HG03045 (cell line): ENCODE results near the gene PTPN5.

Source experiments
- ATAC-seq: cut with Tn5 transposase; IDR thresholded peaks from one replicate; pipeline ENCODE4 v1.9.1; 2021; ENCODE audit warnings: mild to moderate bottlenecking, moderate library complexity; ENCODE audit not compliant: unreplicated experiment

Gene PTPN5

GRCh38 chr11:18773681-18774080 lies 17.9 kb downstream of the PTPN5 start:
- ATAC-seq, result no peak

GRCh38 chr11:18773104-18773503 lies 18.5 kb downstream of the PTPN5 start:
- ATAC-seq, result no peak

- no peak for ATAC-seq
Measured at GRCh38 chr11:18772211-18772610, 19.4 kb downstream of the PTPN5 start.

- ATAC-seq, result no peak
Measured at GRCh38 chr11:18771266-18772035, 20.1 kb downstream of the PTPN5 start.

- no peak for ATAC-seq
Measured at GRCh38 chr11:18770479-18771125, 21.0 kb downstream of the PTPN5 start.

GRCh38 chr11:18769802-18770456 lies 21.7 kb downstream of the PTPN5 start:
- ATAC-seq, result peak; percentile 62

GRCh38 chr11:18768978-18769377 lies 22.6 kb downstream of the PTPN5 start:
- ATAC-seq, result no peak

GRCh38 chr11:18768472-18768901 lies 23.1 kb downstream of the PTPN5 start:
- peak; percentile 78 for ATAC-seq

- no peak for ATAC-seq
Measured at GRCh38 chr11:18766015-18766414, 25.6 kb downstream of the PTPN5 start.

GRCh38 chr11:18765554-18765953 lies 26.0 kb downstream of the PTPN5 start:
- no peak for ATAC-seq

- ATAC-seq, result no peak
Measured at GRCh38 chr11:18761741-18762140, 29.9 kb downstream of the PTPN5 start.

- ATAC-seq, result no peak
Measured at GRCh38 chr11:18761144-18761543, 30.5 kb downstream of the PTPN5 start.

- no peak for ATAC-seq
Measured at GRCh38 chr11:18757811-18758210, 33.8 kb downstream of the PTPN5 start.

GRCh38 chr11:18756889-18757288 lies 34.7 kb downstream of the PTPN5 start:
- no peak for ATAC-seq

- ATAC-seq, result no peak
Measured at GRCh38 chr11:18754308-18754707, 37.3 kb downstream of the PTPN5 start.

- no peak for ATAC-seq
Measured at GRCh38 chr11:18752502-18752901, 39.1 kb downstream of the PTPN5 start.

GRCh38 chr11:18750944-18751343 lies 40.7 kb downstream of the PTPN5 start:
- no peak for ATAC-seq

GRCh38 chr11:18749681-18750319 lies 41.8 kb downstream of the PTPN5 start:
- ATAC-seq, result no peak

GRCh38 chr11:18748766-18749365 lies 42.7 kb downstream of the PTPN5 start:
- no peak for ATAC-seq

GRCh38 chr11:18745251-18745650 lies 46.3 kb downstream of the PTPN5 start:
- ATAC-seq, result no peak

GRCh38 chr11:18743900-18744514 lies 47.6 kb downstream of the PTPN5 start:
- ATAC-seq, result no peak
